ENCODE results near the gene TP53BP2. TPM values are rescaled to one million over a fixed set of nuclear protein-coding genes. Genes with fewer than 3 reads are reported as not detected.
A peak's percentile ranks its signal among the peaks of the same experiment; 100 is the strongest.
"Not testable (repeated sequence)": the region's sequence is repeated elsewhere in the genome, so short reads cannot be mapped to it uniquely, and the experiment has no call there.

TP53BP2 gene, protein sequence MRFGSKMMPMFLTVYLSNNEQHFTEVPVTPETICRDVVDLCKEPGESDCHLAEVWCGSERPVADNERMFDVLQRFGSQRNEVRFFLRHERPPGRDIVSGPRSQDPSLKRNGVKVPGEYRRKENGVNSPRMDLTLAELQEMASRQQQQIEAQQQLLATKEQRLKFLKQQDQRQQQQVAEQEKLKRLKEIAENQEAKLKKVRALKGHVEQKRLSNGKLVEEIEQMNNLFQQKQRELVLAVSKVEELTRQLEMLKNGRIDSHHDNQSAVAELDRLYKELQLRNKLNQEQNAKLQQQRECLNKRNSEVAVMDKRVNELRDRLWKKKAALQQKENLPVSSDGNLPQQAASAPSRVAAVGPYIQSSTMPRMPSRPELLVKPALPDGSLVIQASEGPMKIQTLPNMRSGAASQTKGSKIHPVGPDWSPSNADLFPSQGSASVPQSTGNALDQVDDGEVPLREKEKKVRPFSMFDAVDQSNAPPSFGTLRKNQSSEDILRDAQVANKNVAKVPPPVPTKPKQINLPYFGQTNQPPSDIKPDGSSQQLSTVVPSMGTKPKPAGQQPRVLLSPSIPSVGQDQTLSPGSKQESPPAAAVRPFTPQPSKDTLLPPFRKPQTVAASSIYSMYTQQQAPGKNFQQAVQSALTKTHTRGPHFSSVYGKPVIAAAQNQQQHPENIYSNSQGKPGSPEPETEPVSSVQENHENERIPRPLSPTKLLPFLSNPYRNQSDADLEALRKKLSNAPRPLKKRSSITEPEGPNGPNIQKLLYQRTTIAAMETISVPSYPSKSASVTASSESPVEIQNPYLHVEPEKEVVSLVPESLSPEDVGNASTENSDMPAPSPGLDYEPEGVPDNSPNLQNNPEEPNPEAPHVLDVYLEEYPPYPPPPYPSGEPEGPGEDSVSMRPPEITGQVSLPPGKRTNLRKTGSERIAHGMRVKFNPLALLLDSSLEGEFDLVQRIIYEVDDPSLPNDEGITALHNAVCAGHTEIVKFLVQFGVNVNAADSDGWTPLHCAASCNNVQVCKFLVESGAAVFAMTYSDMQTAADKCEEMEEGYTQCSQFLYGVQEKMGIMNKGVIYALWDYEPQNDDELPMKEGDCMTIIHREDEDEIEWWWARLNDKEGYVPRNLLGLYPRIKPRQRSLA
- 33.9 and 56.1 TPM in 2 replicates for total RNA-seq (2014; rRNA removed; shearing (Covaris generic))

DNA sequence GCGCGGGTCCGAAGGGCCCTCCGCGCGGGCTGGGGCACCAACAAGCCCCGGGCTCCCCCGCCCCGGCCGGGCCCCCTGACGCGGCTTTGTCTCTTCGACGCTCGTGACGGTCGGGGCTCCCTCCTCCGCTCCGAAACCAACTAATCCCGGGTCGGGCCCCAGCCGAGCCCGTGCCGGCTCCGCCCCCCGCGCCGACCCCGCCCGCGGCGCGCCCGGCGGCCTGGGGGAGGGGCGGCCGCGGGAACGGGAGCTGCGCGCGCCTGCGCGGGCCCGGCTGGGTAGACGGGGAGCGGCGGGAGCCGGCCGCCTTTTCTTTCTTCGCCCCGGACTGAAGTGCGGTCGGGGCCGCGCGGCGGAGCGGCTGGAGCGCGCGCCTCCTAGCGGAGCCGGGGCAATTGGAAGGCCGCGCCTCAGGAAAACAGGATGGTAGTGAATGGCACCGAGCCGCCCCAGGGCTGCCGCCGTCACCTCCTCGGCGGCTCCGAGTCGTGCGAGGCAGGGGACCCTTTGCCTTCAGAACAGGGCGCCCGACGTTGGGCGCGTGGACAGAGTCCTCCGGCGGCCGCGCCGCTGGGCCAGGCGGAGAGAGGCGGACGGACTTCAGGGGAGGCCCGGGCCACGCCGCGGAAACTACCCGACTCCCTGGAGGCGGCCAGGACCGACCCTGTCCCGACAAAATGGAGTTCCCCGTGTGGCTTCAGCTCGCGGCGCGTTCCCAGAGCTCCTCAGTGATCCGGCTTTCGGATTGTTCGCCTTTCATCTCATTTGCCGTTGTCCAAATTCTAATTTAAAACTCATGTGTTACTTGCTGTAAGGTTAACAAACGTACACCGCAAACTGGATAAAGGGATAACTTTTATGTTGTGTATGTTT is at the start of gene TP53BP2:
TP53BP2 (minus strand) TSS at position 138 of the 873 bp plus-strand sequence. CDS start 267 bp downstream, outside the sequence.
- peak; percentile 93 for DNase-seq (ENCODE audit: low spot score)

DNA sequence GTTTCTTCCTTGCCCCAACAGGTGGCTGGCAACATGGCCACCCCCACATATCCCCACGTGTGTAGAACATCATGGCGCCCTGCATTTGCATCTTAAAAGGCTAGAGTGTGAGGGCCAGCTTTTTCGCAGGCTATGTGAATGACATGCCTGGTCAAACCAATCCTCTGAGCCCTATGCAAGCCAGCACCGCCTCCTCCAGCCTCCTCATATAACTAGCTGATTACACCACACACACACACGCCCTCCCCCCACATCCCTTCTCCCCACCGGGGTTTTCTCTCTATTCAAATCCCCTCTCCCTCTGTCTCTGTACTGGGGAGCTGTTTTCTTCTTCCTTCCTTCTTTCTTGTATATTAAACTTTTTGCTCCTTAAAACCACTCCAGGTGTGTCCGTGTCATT is 44.7 kb upstream of the TP53BP2 start:
- DNase-seq (ENCODE audit: low spot score) = not testable (repeated sequence)

DNA sequence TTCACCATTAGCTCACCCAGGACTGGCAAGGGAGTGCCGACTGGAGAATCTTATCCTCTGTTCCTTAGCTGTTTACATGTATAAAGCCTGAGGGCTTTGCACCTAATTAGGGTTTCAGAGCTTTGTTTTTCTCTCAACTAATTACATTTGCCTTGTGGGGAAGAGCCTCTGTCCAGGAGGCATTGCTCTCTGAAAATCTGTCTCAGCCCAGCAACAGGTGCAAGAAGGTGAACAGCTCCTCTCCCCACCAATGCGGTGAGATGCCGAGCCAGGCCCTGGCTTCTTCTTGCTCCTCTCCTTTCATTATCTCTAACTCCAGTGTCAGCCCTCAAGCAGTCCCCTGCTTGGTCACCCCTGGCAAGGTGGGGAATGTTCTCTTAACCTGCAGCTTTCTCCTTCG is 43.6 kb upstream of the TP53BP2 start:
- DNase-seq (ENCODE audit: low spot score) = not testable (repeated sequence)

DNA sequence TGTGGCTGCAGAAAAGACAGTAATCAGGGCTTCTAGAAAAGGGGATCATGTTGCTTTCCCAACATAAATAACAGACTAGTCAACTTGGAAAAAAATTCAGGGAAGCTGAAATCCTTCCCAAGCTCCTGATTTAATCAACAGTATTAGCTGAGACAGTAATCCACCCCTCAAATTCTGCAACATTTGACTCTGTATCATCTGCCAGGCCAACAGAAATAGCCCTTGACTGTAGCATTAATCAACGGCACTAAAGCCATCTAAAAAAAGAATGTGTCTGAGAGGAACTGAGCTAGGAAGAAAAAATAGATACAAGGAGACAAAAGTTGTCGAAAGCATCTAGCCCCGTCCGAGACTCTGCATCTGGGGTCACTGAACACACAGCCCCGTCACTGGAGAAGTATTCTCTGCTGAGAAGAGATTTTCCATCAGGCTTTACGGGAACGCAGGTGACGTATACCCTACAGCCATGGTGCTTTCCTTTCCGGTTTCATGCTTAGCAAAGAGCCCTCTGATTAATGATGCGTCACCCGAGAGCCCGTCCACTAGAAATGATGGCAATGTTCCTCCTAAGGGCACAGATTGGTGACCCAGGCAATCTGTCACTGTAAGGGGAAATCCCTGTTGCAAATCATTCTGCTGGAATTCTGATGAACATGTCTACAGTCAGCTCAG is 42.1 kb upstream of the TP53BP2 start:
- DNase-seq (ENCODE audit: low spot score) = peak; percentile 48

DNA sequence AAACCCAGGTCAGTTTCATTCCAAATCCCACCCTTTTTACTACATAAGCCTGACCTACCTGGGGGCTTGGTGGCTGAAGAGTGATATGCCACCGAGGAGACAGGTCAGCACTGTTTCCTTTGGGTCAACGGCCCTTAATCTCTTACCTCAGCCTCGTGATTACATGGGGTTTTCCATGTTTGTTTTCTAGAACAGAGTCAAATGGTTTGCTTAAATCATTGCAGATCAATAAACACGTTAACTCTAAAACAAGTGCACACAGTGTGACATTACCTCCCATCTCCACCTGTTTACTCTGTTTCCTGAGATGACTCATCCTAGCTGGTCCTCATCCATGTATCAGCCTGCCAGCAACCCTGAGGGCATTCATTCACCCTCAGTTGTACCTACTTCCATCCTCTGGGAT is 40.8 kb upstream of the TP53BP2 start:
- peak; percentile 58 for DNase-seq (ENCODE audit: low spot score)

DNA sequence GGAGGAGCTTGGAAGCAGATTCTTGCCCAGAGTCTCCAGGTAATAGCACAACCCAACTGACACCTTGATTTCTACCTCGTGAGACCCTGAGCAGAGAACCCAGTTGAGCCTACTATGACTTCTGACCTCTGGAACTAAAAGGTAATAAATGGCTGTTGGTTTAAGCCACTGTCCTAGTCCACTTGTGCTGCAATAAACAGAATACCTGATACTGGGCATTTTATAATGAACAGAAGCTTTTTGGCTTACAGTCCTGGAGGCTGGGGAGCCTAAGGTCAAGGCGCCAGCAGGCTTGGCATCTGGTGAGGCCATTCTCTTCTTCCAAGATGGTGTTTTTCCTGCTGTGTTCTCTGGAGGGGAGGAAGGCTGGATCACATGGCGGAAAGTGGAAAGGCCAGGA is 39.9 kb upstream of the TP53BP2 start:
- no peak for DNase-seq (ENCODE audit: low spot score)

DNA sequence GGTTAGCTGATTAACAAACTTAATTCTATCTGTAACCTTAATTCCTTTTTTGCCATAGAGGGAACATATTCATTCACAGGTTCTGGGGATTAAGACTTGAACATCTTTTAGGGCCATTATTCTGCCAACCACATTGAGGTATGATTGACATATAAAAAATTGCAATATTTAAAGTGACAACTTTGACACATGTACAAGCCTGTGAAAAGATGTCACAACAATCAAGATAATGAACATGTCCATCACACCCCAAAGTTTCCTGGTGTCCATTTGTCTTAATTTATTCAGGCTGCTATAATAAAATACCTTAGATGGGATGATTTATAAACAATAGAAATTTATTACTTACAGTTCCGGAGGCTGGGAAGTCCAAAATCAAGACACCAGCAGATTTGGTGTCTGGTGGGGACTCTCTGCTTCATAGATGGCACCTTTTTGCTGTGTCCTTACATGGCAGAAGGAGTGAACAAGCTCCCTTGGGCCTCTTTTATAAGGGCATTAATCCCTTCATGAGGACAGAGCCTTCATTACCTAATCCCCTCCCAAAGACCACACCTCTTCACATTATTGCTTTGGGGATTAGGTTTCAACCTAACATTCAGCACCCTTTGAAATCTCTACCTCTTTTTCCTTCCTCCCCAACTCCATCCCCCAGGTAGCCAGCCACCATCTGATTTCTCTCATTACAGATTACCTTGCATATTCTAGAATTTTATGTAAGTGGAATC is 33.0 kb upstream of the TP53BP2 start:
- DNase-seq (ENCODE audit: low spot score) = no peak

DNA sequence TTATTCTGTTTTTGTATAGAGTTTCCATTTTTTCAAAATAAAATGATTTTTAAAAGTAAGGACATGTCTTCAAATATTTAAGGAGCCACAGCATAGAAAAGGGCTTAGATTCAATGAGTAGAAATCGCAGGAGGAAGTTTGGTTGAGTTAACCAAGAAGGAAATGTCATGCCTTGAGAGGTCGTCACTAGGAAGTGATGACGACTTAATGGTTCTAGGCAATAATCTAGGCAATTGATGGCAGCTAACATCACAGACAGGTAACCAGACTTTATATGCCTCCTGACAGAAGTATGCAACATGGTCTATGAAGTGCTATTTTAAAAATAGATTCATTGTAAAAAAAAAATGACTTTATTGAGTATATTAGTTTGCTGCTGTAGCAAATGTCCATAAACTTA is 32.1 kb upstream of the TP53BP2 start:
- no peak for DNase-seq (ENCODE audit: low spot score)

DNA sequence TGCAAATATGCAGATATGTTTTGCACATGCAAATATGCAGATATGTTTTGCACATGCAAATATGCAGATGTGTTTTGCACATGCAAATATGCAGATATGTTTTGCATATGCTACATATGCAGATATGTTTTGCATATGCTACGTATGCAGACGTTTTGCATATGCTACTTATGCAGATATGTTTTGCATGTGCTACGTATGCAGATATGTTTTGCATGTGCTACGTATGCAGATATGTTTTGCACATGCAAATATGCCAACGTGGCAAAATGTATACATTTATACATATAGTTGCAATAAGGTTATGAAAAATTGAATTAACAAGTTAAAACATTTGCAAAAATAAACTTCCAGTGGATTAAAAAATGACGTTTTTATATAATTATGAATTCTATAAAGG is 30.8 kb upstream of the TP53BP2 start:
- DNase-seq (ENCODE audit: low spot score) = no peak

DNA sequence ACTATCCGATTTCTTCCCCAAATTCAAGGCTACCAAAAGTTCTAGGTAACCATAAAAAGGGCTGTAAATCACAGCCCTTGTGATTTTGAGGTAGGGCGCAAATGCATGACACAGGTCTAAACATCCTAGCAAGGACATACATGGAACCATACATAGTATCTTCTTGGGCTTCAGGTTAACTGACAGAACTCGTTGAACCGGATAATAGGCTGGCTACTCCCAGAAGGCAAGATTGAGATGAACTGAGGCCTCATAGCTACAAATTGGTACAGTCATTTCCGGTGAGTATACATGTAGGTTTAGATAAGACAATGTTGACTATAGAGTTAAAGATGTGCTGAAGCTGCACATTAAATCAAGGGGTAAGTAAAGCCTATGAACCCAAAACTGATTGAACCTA is 27.3 kb upstream of the TP53BP2 start:
- DNase-seq (ENCODE audit: low spot score) = peak; percentile 28

DNA sequence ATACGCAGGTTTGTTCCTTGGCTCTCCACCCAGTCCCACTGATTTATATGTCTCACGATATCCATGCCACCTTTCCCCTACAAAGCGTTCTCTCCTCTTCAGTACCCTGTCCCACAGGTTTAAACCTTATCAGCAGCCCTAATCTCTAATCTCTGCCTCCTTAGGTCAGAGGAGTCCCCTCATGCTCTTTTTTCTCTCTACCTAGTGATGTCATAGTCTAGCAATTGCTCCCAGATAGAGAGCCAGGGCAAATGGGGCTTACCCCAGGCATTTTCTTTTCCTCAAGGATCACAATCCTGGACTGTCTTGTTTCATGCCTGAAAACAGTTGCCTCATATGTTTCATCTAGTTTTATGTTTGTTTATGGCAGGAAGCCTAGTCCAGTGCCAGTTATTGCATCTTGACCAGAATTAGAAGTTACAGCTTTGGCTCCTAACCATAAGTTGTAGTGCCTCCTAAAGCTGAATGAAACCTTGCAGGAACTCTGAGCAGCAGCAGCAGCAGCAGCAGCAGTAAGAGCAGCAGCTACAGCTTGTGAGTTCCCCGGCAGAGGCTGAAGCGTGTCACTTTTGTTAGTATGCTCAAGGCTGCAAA is 26.7 kb upstream of the TP53BP2 start:
- DNase-seq (ENCODE audit: low spot score) = no peak

DNA sequence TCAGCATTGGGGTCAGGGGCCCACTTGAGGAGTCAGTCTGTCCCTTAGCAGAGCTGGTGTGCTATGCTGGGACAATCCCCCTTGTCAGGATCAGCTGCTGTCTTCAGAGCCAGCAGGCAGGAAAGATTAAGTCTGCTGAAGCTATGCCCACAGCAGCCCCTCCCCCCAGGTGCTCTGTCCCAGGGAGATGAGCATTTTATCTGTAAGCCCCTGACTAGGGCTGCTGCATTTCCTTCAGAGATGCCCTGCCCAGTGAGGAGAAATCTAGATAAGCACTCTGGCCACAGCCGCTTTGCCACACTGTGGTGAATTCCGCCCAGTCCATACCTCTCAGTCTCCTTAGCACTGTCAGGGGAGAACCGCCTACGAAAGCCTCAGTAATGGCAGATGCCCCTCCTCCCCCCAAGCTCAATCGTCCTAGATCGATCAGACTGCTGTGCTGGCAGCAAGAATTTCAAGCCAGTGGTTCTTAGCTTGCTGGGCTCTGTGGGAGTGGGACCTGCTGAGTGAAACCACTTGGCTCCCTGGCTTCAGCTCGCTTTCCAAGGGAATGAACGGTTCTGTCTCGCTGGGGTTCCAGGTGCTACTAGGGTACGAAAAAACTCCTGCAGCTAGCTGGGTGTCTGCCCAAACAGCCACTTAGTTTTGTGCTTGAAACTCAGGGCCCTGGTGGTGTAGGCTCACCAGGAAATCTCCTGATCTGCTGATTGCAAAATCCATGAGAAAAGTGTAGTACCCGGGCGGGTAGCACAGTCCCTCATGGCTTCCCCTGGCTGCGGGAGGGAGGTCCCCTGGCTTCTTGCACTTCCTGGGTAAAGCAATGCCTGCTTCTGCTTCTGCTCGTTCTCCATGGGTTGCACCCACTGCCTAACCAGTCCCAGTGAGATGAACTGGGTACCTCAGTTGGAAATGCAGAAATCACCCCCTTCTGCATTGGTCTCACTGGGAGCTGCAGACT is 25.1 kb upstream of the TP53BP2 start:
- DNase-seq (ENCODE audit: low spot score) = no peak

DNA sequence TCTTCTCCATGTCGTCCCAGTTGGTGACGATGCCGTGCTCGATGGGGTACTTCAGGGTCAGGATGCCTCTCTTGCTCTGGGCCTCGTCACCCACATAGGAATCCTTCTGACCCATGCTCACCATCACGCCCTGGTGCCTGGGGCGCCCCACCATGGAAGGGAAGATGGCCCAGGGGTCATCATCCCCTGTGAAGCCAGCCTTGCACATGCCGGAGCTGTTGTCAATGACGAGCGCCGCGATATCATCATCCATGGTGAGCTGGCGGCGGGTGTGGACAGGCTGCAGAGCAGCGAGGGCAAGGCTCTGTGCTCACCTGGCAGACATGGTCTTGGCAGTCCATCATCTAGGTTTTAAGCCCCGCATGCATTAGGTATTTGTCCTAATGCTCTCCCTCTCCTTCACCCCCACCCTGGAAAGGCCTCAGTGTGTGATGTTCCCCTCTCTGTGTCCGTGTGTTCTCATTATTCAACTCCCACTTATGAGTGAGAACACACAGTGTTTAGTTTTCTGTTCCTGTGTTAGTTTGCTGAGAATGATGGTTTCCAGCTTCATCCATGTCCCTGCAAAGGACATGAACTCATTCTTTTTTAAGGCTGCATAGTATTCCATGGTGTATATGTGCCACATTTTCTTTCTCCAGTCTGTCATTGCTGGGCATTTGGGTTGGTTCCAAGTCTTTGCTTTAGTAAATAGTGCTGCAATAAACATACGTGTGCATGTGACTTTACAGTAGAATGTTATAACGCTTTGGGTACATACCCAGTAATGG is 19.0 kb upstream of the TP53BP2 start:
- DNase-seq (ENCODE audit: low spot score) = not testable (repeated sequence)

DNA sequence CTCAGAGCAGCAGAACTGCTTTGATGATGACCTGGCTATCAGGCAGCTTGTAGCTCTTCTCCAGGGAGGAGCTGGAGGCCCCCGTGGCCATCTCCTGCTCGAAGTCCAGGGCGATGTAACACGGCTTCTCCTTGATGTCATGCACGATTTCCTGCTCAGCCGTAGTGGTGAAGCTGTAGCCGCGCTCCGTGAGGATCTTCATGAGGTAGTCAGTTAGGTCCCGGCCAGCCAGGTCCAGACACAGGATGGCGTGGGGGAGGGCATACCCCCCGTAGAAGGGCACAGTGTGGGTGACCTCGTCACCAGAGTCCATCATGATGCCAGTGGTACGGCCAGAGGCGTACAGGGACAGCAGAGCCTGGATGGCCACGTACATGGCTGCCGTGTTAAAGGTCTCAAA is 18.3 kb upstream of the TP53BP2 start:
- DNase-seq (ENCODE audit: low spot score) = no peak

DNA sequence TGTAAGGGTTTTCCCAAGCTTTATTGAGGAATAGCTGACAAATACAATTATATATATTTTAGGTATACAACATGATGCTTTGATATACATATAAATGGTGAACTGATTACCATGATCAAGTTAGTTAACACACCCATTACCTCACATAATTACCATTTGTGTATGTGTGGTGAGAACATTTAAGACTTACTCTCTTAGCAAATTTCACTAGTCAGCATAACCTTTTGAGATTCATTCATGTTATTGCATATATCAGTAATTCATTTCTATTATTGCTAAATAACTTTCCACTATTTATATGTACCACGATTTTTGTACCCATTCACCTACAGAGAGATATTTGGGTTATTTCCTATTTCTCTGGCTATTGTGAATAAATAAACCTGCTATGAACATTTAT is 16.2 kb upstream of the TP53BP2 start:
- DNase-seq (ENCODE audit: low spot score) = no peak

DNA sequence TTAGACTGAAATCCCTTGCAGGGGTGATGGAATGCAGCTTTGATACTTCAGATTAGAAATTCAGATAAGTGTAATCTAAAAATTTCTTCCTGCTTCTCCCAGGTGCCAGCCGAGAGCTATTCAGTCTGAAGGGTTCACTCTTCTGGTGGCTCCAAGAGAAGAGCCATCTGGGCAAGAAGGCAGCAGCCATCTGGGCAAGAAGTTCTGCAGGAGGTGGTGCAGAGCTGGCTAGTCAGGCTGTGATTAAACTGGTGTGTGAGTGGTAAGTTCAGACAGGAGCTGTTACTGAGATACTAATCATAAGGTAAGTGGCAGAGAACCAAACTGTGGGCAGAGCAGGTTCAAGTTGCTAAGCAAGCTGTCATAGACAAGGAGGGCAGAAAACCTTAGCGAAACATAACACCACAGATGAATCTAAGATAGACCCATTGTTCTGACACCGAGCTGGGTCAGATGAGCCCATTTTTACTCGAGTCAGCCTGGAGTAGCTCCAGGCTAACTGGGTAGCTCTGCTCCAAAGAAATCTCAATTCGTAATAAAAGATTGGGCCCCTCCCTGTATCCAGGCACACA is 14.4 kb upstream of the TP53BP2 start:
- peak; percentile 16 for DNase-seq (ENCODE audit: low spot score)

DNA sequence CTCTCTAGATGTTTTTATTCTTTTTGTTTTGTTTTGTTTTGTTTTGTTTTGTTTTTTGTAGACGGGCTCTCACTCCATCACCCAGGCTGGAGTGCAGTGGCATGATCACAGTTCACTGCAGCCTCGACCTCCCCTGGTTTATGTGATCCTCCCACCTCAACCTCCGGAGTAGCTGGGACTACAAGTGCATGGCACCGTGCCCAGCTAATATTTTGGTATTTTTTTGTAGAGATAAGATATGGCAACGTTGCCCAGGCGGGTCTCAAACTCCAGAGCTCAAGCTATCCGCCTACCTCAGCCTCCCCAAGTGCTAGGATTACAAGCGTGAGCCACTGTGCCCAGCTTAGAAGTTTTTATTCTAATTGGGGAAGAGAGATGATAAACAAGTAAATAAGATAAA is 13.3 kb upstream of the TP53BP2 start:
- no peak for DNase-seq (ENCODE audit: low spot score)
